Retinal pigment epithelial cell (primary cell): ENCODE data around the gene MAL.

Experiments used
- DNase-seq: peaks from one replicate; pipeline ENCODE4 v3.0.0-alpha.2; 2010; ENCODE audit warnings: low read depth
- H3K4me3 ChIP-seq: 2 replicates; pipeline ENCODE4 v1.5.1; 2011; ENCODE audit warnings: mild to moderate bottlenecking, low read length, control low read depth, moderate library complexity
- CTCF ChIP-seq: conservative IDR thresholded peaks from 2 replicates; pipeline ENCODE4 v1.5.1; 2011; ENCODE audit warnings: low read depth, low read length, control low read depth, inconsistent platforms

MAL gene

DNA sequence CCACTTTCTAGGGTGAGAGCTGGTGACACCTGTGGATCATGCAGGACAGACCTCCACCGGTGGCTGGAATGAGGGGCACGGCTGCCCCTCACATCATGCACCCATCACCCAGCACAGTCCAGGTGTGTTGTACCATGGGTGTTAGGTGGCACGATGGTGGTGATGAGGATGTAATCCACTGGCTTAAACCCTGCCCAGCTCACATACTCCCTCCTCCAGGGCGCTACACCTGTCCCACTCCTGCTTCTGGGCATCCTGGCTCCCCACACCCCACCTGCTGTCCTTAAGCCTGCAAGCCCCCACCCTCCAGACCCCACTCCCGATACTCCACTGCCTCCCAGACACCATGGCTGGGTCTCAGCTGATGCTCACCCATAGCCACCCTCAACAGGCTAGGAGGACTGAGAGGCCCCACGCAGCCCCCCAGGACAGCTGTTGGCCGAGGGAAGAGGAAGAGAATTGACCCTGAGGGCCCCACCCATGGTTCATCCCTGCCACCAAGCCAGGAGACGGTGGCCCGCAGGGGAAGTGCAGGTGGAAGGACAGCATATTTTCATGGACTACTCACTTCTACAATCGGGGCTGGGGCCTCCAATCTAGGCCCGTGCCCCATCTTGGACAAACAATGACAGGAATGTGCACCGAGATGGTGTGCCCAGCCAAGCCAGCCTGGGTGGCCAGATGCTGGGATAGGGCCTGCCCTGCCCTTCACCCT, 34.3 kb downstream of the MAL start:
- no peak for DNase-seq
- H3K4me3 ChIP-seq: no peak overlapping the region
- TF ChIP-seq CTCF: no peak

- no peak for TF ChIP-seq CTCF
- no peak overlapping the region for H3K4me3 ChIP-seq
- no peak for DNase-seq
Observed at GRCh38 chr2:95060446-95061118, 35.1 kb downstream of the MAL start.

- TF ChIP-seq CTCF: no peak
- H3K4me3 ChIP-seq: no peak overlapping the region
- no peak for DNase-seq
Observed at GRCh38 chr2:95061119-95061512, 35.6 kb downstream of the MAL start.

DNA sequence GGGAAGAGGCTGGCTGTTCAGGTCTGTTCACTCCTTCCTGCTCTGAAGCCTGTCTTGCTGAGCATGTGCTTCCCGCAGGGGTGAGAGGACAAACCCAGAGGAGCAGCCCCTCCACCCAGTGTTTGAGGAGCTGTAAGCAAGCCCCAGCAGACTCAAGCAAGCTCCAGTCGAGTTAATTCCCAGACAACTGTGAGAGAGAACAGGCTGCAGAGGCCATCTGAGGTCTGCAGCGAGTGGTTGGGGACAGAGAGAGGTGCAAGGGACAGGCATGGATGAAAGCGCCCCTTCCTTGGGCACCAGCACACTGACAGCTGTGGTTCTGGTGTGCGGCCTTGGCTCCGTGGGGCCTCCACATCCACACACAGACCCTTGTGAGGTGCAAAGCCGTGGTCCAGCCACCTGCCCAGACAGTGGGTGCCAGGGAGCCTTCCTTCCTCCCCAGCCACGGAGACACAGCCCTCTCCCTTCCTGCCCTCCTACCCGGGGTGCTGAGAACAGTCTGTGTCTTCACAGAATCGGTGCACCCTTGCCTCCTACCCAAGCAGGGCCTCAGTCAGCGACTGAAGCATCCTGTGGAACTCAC, 36.2 kb downstream of the MAL start:
- DNase-seq: no peak
- TF ChIP-seq CTCF: no peak
- no peak overlapping the region for H3K4me3 ChIP-seq

DNA sequence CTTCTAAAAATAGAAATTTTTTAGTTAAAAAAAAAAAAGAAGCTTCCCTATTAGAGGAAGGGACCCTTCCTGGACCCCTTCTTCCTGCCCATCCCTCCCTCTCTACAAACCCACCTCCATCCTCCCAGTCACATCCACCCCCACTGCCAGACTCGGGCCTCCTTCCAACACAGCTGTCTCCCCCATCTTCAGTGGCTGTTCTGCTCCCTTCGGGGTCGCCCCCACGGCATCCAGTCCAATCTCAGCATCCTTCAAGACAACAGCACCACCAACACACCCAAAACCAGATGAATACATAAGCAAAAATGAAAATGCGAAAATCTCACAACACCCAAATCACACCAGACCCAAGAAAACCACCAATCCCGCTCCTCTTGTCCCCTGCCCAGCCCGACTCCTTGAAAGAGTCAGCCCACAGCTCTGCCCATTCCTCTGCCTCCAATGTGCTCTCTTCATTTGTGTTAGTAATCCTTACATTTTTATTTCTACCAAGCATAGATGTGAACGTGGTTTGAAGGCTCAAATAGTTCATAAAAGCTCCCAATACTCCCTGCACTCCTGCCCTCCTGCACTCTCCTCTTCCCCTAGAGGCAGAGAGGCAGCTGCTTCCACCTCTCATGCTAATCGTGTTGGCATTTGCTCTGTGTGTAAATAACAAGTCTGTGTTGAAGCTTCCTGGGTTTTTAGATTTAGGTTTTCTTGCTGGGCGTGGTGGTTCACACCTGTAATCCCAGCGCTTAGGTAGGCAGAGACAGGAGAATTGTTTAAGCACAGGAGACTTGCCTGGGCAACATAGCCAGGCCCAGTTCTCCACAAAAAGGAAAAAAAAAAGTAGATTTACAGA, 37.0 kb downstream of the MAL start:
- no peak for DNase-seq
- TF ChIP-seq CTCF: no peak
- no peak overlapping the region for H3K4me3 ChIP-seq

- DNase-seq: no peak
- H3K4me3 ChIP-seq: no peak overlapping the region
- no peak for TF ChIP-seq CTCF
Observed at GRCh38 chr2:95063086-95063958, 37.8 kb downstream of the MAL start.
